GM12873 (cell line): Measurements from ENCODE around the gene BRK1.

Experiments used
- TF ChIP-seq, protein P1 (sequence below): IDR thresholded peaks from 2 replicates; pipeline ENCODE4 v1.5.1; 2012; ENCODE audit warnings: low read depth, mild to moderate bottlenecking, moderate library complexity, low read length, control low read depth; ENCODE audit not compliant: insufficient read depth; ENCODE audit errors: missing control alignments

The BRK1 gene

DNA sequence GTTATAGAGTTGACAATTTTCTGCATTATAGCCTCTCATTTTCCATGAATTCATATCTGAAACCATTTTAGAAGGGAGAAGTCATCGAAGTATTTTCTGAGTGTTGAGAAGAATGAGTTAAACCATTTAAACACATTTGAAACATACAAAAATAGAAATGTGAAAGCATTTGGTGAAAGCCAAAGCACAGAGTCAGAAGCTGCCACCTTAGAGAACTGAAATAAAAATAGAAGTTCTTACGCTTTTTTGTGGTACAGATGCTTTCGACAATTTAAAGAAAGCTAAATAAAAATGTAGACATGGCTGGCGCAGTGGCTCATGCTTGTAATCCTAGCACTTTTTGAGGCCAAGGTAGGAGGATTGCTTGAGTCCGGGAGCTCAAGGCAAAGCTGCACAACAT is 16.4 kb upstream of the BRK1 start:
- TF ChIP-seq, protein P1, sequence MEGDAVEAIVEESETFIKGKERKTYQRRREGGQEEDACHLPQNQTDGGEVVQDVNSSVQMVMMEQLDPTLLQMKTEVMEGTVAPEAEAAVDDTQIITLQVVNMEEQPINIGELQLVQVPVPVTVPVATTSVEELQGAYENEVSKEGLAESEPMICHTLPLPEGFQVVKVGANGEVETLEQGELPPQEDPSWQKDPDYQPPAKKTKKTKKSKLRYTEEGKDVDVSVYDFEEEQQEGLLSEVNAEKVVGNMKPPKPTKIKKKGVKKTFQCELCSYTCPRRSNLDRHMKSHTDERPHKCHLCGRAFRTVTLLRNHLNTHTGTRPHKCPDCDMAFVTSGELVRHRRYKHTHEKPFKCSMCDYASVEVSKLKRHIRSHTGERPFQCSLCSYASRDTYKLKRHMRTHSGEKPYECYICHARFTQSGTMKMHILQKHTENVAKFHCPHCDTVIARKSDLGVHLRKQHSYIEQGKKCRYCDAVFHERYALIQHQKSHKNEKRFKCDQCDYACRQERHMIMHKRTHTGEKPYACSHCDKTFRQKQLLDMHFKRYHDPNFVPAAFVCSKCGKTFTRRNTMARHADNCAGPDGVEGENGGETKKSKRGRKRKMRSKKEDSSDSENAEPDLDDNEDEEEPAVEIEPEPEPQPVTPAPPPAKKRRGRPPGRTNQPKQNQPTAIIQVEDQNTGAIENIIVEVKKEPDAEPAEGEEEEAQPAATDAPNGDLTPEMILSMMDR = no peak

DNA sequence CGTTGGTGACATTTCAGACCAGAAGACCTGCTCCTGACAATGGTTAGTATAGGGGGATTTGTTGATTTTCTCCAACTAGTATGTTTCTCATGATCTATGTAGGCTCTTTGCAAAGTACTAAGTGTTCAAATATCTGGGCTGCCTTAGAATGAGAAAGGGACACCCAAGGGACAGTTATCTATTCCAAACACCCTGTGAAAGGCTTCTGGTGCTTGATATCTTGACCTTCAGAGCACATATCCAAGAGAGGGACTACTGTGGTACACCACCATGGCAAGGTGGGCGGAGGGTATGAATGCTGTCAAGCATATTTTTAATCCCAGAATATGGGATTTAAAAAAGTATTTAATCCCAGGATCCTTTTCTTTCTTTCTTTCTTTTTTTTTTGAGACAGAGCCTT is 8.6 kb upstream of the BRK1 start:
- TF ChIP-seq, protein P1 = no peak

DNA sequence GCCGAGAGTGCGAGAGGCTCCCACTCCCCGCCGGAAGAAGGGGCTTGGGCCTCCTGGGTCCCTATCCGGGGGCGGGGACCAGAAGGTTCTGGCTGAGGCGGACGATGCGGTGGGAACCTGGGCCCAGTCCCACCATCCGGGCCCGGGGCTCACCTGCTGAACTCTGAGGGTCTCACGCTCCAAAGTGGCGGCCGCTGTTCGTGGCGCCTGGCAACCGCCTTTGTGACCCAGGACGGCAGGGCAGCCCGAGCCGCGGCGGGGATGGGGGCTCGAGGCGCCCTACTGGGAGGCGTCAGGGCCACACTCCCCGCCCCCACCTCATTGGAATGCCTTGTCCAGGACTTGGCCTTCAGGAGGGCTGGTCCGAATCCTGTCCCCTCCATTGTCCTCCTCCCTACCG is 7.4 kb upstream of the BRK1 start, which contains the start of gene FANCD2OS:
FANCD2OS (minus strand) TSS at position 165 of the 400 bp plus-strand sequence. CDS start 3,481 bp downstream, outside the sequence.
- TF ChIP-seq, protein P1 = no peak

DNA sequence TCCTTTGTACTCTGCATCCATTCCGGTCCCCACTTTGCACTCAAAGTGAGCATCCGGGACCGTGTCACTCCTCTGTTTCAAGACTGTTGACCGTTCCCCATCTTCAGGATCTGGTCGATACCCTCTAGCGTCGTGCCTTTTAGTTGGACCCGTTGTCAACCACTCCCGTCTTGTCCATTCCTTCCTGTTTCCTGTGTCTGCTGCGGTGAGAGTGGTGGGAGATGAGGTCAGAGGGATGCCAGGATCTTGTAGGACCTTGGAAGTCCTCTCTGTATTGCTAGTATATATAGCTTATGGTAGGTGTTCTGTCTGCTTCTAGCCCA is 624 bp downstream of the BRK1 start:
- TF ChIP-seq, protein P1 = no peak

DNA sequence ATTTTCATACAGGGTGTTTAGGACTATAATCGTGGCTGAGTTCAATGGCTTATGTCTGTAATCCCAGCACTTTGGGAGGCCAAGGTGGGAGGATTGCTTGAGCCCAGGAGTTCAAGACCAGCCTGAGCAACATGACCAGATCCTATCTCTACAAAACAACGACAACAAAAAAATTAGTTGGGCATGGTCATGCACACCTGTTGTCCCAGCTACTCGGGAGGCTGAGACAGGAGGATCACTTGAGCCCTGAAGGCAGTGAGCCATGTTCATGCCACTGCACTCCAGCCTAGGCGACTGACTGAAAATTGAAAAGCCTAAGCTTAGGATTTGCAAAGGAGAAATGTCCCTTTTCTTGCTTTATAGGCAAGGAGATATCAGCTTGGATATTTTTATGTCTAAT is 1.5 kb downstream of the BRK1 start:
- TF ChIP-seq, protein P1 = no peak

DNA sequence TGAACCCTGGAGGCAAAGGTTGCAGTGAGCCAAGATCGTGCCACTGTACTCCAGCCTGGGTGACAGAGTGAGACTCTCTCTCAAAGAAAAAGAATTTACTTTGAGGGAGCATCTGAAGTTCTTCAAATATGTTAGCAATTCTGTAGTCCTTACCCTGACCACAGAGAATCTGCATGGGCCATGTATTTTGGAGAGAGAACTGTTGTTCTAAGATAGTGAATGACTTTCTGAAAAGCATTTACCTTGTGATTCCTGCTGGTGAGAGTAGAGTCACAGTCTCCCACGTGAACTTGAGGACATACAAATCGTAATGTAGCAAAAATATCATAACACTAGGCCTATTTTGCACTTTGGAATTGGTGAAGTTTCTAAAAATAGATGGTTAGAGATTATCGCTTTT is 3.9 kb downstream of the BRK1 start:
- TF ChIP-seq, protein P1 = no peak

DNA sequence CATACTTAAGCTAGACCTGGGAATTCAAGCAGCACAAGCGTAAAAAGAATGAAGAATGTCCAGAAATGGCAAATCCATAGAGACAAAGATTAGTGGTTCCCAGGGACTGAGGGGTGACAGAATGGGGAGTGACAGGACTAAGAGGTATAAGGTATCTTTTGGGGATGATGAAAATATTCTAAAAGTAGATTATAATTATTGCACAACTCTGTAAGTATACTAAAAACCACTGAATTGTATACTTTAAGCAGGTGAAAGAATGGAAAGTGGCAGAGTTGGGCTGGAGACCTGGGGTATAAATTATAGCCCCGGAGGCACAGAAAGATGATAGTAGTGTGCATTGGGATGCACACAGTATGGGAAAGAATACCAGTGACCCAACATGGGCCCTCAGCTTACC is 5.6 kb downstream of the BRK1 start:
- TF ChIP-seq, protein P1 = no peak

DNA sequence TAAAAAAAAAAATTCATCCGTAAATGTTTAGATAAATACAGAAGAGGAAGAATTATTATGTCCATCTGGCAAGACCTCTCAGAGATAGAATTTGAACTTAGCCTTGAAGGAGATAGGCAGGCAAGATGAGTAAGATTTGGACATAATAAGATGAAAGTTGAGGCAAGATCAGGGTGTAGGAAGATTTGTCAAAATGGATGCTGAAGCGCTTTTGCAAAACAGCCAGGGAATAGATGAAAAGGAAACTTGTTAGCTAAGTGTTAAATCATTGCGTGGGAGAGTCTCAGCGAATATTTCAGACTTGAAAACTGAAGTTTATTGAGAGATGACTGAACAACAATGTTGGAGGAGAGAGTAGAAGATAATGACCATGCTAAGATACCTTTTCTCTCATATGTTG is 7.2 kb downstream of the BRK1 start:
- TF ChIP-seq, protein P1 = no peak
